HG02798 (cell line): ENCODE results near the gene AFF3.
"Not testable (repeated sequence)": the region's sequence is repeated elsewhere in the genome, so short reads cannot be mapped to it uniquely, and the experiment has no call there.

ENCODE experiments used
- ATAC-seq: cut with Tn5 transposase; IDR thresholded peaks from one replicate; pipeline ENCODE4 v1.9.1; 2021; ENCODE audit warnings: mild to moderate bottlenecking; ENCODE audit not compliant: unreplicated experiment, poor library complexity

Gene AFF3

DNA sequence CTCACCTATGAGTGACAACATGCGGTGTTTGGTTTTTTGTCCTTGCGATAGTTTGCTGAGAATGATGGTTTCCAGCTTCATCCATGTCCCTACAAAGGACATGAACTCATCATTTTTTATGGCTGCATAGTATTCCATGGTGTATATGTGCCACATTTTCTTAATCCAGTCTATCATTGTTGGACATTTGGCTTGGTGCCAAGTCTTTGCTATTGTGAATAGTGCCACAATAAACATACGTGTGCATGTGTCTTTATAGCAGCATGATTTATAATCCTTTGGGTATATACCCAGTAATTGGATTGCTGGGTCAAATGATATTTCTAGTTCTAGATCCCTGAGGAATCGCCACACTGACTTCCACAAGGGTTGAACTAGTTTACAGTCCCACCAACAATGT is 9.4 kb upstream of the AFF3 start:
- not testable (repeated sequence) for ATAC-seq

DNA sequence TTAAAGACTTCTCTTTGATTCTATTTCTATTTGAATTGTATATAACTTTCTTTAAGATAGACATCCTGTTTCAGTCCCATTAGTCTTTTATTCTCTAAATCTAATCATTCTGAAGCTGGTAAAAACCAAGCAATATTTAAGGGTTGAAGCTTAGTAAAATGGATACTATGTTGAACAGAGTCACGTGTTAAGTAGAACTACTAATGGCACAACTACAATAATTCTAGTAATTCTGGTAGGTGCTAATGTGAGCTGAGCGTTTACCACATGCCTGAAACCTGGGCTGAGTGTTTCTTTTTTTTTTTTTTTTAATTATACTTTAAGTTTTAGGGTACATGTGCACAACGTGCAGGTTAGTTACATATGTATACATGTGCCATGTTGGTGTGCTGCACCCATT is 8.9 kb upstream of the AFF3 start:
- no peak for ATAC-seq

DNA sequence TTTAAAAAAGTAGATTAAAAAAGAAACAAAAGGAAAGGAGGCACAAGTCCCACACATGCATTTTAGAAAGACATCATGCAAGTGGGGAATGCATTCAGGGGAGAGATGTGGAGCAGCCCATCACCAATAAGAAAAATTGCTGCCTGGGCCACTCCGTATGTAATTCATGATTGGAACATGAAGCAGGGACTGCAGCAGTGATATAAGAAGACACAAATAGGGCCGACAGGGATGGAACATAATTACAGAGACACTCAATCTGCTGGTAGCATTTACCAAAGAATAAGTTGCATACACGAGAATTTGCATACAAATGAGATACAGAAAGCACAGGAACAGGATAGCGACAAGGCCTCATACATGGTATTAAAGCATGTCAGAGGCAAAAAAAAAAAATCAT is 6.5 kb upstream of the AFF3 start:
- no peak for ATAC-seq

DNA sequence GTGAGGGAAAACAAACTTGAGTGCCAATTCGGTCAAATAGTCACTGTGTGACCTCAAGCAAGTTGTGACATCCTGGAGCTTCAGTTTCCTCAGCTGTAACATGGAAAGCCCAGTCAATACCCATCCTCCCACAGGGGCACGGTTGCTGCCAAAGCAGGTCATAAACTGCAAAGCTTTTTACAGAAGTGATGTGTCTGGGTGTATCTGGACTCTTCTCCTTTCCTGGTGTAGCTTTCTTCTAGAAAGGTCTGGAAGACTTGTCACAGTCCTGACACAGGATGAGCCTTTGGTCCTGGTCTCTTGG is 4.2 kb upstream of the AFF3 start:
- no peak for ATAC-seq

- no peak for ATAC-seq
These were observed 3.7 kb upstream of the AFF3 start for GRCh38 chr2:100145893-100146656.

DNA sequence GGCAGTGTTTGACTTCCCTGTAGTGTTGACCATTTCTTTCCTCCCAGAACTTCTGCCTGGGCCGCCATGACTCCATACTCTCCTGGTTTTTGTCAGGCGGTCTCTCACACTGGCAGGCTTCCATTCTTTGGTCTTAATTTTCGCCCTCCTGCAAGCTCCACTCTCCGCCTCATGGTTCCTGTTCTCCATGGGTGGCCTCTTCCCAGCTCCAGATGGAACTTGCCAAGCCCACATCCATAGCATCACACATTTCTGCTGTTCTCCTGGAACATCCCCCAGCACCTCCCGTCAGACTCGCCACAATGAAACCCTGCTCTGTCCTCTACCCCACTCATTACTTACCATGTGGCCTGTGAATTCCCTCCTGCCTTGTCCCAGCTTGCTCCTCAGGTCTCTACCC is 896 bp upstream of the AFF3 start:
- ATAC-seq = no peak

DNA sequence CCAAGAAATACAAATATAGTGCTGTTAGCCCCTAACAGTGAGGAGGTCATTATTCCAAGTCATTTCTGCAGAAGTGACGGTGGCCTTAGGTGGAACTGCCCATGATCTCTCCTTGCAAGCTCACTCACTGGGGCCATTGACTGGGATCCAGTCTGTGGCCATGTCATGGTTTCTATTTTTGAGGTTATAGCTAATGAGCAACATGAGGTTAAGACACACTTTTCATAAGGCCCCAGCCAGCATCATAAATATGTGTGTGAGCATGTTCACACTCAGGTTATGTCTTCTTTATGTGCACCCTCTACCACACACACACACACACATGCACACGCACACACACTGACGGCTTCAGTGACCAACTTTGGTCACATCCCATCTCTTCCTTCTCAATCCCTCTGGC is 484 bp downstream of the AFF3 start:
- ATAC-seq = no peak

GRCh38 chr2:100140582-100140981 is 1.8 kb downstream of the AFF3 start:
- no peak for ATAC-seq

GRCh38 chr2:100137866-100138570 is 4.4 kb downstream of the AFF3 start:
- no peak for ATAC-seq

DNA sequence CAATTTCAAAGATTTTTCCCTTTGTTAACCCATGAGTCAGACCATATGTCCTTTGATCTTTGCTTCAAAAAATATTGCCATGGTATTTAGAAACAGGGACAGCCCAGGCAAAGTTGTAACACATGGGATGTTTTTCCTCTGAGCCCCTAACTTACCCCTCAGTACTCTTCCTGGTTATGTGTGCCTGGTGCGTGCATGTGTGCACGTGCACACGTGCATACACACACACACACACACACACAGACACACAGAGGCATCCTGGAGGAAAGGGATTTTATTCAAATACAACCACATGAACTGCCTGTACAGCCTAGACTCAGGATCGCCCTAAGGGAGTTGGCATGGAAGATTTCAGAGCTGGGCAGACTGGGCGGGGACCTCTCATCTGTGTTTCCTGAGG is 5.1 kb downstream of the AFF3 start:
- ATAC-seq = no peak

DNA sequence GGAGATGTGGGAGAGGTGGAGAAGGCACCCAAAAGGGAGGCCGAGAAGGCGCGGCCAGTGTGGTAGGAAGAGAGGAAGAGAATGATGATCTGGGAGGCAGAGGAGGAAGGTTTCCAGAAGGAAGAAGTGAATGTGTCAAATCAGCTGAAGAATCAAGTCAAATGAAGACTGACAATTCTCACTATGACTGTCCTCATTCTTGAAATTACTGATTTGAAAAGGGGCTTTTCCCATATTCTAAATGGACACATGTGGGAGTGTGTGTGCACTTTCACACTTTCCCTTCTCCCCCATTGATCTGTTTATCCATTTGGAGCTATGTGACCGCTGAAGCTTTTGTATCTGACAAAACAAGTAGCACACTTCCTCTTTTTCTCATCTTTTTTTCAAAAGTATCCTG is 6.1 kb downstream of the AFF3 start:
- ATAC-seq = no peak

- ATAC-seq = no peak
These were observed 7.0 kb downstream of the AFF3 start for GRCh38 chr2:100135415-100135814.

GRCh38 chr2:100130595-100131391 is 11.6 kb downstream of the AFF3 start:
- ATAC-seq = no peak

DNA sequence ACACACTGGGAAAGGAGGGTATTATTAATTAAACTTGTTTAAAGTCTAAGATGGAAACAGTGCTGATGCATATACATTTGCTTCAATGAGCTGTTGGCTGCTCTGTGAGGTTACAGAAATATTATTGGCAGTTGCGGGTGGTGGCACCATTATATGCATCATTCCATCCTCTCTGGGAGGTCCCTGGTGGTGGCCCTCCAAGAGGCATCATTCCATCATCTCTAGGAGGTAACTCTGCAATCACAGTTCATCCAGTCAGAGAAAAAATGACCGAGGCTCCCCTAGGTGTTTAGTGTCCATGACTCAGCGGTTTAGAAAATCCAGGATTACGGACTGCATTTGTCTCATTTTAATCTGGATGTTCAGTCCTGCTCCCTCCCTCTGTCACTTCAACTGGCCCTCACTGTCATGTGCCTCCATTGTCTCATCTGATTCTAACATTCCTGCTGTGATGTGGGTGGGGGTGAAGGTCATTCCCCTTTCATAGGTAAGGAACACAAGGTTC is 15.4 kb downstream of the AFF3 start:
- ATAC-seq = no peak

GRCh38 chr2:100126201-100126600 is 16.2 kb downstream of the AFF3 start:
- no peak for ATAC-seq

DNA sequence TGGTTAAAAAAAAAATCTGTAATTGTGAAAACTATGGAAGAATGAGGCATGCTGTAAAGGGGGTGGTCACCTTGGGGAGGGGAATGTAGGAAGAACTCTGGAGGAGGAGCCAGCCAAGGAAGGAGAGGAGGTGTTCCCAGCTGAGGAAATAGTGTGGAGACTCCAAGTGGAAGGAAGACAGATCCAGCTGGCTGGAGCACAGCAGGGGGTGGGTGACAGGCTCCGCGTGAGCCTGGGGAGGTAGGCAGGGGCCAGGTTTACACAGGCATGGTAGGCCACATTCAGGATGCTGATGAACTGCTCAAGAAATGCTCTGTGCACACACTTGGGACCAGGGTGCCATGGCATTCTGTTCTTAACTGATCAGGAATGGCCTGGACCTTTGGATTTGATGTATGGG is 16.8 kb downstream of the AFF3 start:
- ATAC-seq = no peak

- ATAC-seq = no peak
These were observed 17.6 kb downstream of the AFF3 start for GRCh38 chr2:100124761-100125160.

DNA sequence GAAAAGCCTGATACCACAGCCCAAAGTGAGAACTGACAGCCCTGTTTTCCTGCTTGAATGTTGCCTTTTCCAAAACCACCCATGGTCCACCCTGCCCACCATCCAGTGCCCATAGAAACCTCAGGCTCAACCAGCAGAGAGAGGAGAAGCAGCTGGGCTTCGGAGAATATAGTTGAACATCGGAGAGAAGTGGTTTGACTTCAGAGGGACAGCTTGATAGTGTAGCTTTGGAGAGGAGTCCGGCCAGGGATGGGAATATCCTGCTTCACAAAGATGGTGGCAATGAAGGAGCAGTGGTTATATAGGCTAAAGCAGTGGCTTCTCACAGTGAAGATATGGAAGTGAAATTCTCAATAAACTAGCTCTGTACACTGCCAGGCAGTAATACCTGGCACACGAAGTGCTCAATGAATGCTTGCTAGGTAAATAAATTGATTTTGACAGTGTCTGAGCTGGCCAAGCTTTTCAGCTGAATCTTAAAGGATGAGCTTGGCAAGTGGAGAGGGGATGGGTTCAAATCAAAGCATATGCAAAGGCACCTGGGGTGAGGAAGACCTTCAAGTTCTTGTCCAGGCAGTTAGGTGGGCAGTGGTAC is 21.2 kb downstream of the AFF3 start:
- no peak for ATAC-seq

DNA sequence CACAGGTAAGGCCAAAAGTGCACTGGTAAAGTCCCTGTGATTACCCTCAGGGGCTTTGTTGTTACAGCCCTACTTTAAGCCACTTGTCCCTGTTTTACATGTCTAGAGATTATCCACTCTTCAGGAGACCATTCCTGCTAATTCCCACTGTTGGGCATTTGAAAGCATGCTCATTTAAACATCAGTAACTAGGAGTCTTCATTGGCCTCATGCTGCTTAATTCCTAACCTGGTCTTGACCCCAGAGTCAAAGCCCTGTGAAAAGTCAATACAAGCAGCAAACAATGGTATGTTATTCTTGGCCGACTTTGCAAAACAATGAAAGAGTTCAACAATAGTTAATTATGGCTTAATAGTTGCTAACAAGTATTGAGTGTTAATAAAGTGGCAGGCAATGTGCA is 23.2 kb downstream of the AFF3 start:
- ATAC-seq = no peak

DNA sequence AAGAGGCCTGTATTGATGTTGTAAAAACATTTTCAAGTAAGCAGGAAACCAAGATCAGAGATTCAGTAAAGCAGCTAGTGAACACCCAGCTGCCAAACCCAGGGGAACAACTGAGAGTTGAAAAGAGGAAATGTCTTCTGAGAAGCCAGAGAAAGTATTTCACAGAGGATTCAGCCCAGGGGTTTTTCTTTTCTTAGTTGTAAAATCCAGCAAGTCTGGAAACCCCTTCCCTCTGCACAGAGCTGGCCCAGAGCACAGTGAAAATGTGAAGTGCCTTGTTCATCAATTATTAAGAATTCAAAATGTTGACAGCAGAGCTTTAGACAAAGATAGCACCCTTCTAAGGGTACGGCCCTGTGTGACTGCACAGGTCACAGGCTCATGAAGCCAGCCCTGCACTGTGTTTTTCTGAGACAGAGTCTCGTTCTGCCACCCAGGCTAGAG is 28.4 kb downstream of the AFF3 start:
- ATAC-seq = peak; percentile 64

GRCh38 chr2:100110614-100111000 is 31.8 kb downstream of the AFF3 start:
- ATAC-seq = no peak
